ENCODE data around the gene RBCK1. TPM values are rescaled to one million over a fixed set of nuclear protein-coding genes. Genes with fewer than 3 reads are reported as not detected.

Gene RBCK1
- total and polyA plus RNA-seq, 9 of the 15 experiments (the other 6 are each of a cell fraction or from before 2014, with no cell fraction given): 5.9 to 59.3 (median 26.5) TPM

DNA sequence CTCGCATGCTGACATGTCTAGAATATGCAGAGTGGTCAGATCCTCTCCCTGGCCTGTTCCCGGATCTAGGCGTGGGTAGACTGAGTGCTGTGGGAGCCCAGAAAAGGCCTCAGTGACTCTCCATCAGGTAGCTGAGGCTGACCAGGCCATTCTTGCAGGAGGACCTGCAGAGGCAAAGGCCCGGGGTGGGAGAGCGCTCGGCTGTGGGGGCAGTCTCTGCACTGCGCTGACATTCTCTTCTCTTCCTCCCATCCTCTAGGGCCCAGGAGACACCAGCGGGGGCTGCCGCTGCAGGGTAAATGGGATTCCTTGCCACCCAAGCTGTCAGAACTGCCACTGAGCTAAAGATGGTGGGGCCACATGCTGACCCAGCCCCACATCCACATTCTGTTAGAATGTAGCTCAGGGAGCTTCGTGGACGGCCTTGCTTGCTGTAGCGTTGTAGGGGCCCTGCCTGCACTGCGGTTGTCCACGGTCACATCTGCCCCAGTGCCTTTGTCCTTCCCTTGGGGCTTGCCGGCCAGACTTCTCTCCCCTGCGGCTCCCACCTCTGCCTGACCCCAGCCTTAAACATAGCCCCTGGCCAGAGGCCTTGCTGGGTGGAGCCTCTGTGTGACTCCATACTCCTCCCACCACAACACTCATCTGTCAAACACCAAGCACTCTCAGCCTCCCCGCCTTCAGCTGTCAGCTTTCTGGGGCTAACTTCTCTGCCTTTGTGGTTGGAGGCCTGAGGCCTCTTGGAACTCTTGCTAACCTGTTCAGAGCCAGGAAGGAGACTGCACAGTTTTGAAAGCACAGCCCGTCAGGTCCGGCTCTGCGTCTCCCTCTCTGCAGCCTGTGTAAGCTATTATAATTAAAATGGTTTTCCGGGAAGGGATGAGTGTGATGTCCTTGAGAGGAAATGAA is 22.2 kb downstream of the RBCK1 start:
- CTCF ChIA-PET (ENCODE audit: low intra/inter-chr PET ratio): interaction anchor here (2.1 to 4.0 kb wide), 2 partner anchors 48 to 75 kb away, joined by 10 to 27 read pairs; no protein-coding TSS in a partner anchor
- POLR2A ChIA-PET: interaction anchor here (0.6 to 0.8 kb wide), 2 partner anchors 15 to 106 kb away, joined by 3 to 5 read pairs; no protein-coding TSS in a partner anchor
- no peak overlapping the region for H3K4me3 ChIP-seq
- no peak overlapping the region for H3K4me2 ChIP-seq (ENCODE audit: insufficient read depth, low read length)
- ATAC-seq (peak; percentile 40), DNase-seq (ENCODE audit: extremely low read depth in 1 of 4, low spot score in 3 of 4) (no peak), FAIRE-seq (no peak)
- H3K27me3 ChIP-seq (ENCODE audit: control insufficient read depth in 2 of 2, insufficient read depth in 2 of 2, low read length in 2 of 2): no peaks in the 10 kb centered on the region
- H3K79me2 ChIP-seq (ENCODE audit: control insufficient read depth, insufficient read depth, low read length): no peaks in the 10 kb centered on the region
- H3K9ac ChIP-seq (ENCODE audit: insufficient read depth in 1 of 2, low read depth in 2 of 2, low read length in 2 of 2): peak overlapping the region in 1 of 2 experiments; percentile 58; a peak in 2 of 4 replicates
- intact Hi-C loops (cut with micrococcal nuclease): no loop called here
- no TSS peak for BruUV-seq (replicated peaks)
- no peaks in the 10 kb centered on the region for H4K20me1 ChIP-seq (replicated peaks; ENCODE audit: control insufficient read depth, insufficient read depth, low read length)
- 79% methylated on average over 14 of the region's 21 CpGs for WGBS (ENCODE audit: insufficient coverage, low coverage, missing lambda C conversion rate)
- peaks cover 29% of the 10 kb centered on the region; the same call in 2 of the 3 replicates for H3K36me3 ChIP-seq (ENCODE audit: control insufficient read depth, insufficient read depth, low read length)
- no peak overlapping the region; the same call in 2 of the 3 replicates for H3K27ac ChIP-seq (ENCODE audit: extremely low read depth, low read depth, low read length)
- peaks cover 3% of the 10 kb centered on the region for H3K9me1 ChIP-seq (ENCODE audit: control insufficient read depth, insufficient read depth, low read length)
- in situ Hi-C loops (cut with MboI): no loop called here
- no peak overlapping the region for H2AFZ ChIP-seq (ENCODE audit: low read depth, low read length)
- no peaks in the 10 kb centered on the region for H3K9me3 ChIP-seq (replicated peaks; ENCODE audit: control insufficient read depth, insufficient read depth, low read depth, low read length)
- peaks cover 0 to 20% of the 10 kb centered on the region in 2 experiments; a peak in 2 of 5 replicates for H3K4me1 ChIP-seq (replicated peaks in 1 of 2; ENCODE audit: control insufficient read depth in 2 of 2, insufficient read depth in 2 of 2, low read length in 2 of 2)
- TF ChIP-seq ZNF436 (CRISPR knock-in tag; IDR thresholded peaks at IDR 0.05) (no peak), POLR2G (IDR thresholded peaks at IDR 0.05; ENCODE audit: low read depth, low read length) (peak; percentile 41; the same call in 1 of the 2 replicates), GATAD2A (IDR thresholded peaks at IDR 0.05) (no peak), GTF2E2 (tag; IDR thresholded peaks at IDR 0.05) (no peak), EP300 (IDR thresholded peaks at IDR 0.05; ENCODE audit: low read length) (no peak), FOXK1 (CRISPR knock-in tag; IDR thresholded peaks at IDR 0.05; ENCODE audit: borderline replicate concordance) (no peak), MEIS2 (IDR thresholded peaks at IDR 0.05; ENCODE audit: partially characterized antibody) (peak; percentile 31), GTF2A2 (tag; IDR thresholded peaks at IDR 0.05) (no peak), ZNF146 (CRISPR knock-in tag; IDR thresholded peaks at IDR 0.05; ENCODE audit: unreplicated experiment) (no peak), ZBTB33 (CRISPR knock-in tag; IDR thresholded peaks at IDR 0.05) (peak; percentile 42; the same call in 1 of the 2 replicates), ZNF23 (CRISPR knock-in tag; IDR thresholded peaks at IDR 0.05) (no peak), ZBTB8A (IDR thresholded peaks at IDR 0.05; ENCODE audit: partially characterized antibody) (no peak), RNF2 (IDR thresholded peaks at IDR 0.05) (no peak), TEAD1 (CRISPR knock-in tag; IDR thresholded peaks at IDR 0.05) (no peak), ZC3H11A (IDR thresholded peaks at IDR 0.05; ENCODE audit: low read depth, low read length) (no peak), CHD2 (IDR thresholded peaks at IDR 0.05; ENCODE audit: low read depth, low read length) (no peak)
- TF ChIP-seq, protein P1, sequence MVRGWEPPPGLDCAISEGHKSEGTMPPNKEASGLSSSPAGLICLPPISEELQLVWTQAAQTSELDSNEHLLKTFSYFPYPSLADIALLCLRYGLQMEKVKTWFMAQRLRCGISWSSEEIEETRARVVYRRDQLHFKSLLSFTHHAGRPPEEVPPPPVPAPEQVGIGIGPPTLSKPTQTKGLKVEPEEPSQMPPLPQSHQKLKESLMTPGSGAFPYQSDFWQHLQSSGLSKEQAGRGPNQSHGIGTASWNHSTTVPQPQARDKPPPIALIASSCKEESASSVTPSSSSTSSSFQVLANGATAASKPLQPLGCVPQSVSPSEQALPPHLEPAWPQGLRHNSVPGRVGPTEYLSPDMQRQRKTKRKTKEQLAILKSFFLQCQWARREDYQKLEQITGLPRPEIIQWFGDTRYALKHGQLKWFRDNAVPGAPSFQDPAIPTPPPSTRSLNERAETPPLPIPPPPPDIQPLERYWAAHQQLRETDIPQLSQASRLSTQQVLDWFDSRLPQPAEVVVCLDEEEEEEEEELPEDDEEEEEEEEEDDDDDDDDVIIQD (CRISPR knock-in tag; IDR thresholded peaks at IDR 0.05): no peak
- TF ChIP-seq, protein P2, sequence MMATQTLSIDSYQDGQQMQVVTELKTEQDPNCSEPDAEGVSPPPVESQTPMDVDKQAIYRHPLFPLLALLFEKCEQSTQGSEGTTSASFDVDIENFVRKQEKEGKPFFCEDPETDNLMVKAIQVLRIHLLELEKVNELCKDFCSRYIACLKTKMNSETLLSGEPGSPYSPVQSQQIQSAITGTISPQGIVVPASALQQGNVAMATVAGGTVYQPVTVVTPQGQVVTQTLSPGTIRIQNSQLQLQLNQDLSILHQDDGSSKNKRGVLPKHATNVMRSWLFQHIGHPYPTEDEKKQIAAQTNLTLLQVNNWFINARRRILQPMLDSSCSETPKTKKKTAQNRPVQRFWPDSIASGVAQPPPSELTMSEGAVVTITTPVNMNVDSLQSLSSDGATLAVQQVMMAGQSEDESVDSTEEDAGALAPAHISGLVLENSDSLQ (IDR thresholded peaks at IDR 0.05): peak; percentile 34; the same call in 1 of the 2 replicates
